Measurements from ENCODE around the gene KLC3.

Gene KLC3

GRCh38 chr19:45380107-45380506 is 39.6 kb downstream of the KLC3 start:
- DNase-seq, result peak; percentile 32

DNA sequence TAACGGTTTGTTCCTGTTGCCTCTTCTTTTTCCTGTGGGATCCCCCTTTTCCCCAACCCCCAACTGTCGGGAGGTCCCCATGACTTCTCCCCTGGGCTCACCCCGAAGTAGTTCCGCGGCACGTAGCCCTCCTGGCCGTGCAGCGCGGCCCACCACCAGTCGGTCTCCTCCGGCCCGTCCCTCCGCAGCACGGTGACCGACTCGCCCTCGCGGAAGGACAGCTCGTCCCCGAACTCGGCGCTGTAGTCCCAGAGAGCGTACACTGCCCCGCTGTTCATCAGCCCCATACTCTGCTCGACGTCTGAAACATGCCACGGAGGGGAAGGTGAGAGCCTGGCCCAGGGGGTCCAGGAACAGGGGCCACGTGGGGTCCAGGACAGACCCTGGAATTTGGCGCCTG is 41.9 kb downstream of the KLC3 start:
- DNase-seq, result no peak

DNA sequence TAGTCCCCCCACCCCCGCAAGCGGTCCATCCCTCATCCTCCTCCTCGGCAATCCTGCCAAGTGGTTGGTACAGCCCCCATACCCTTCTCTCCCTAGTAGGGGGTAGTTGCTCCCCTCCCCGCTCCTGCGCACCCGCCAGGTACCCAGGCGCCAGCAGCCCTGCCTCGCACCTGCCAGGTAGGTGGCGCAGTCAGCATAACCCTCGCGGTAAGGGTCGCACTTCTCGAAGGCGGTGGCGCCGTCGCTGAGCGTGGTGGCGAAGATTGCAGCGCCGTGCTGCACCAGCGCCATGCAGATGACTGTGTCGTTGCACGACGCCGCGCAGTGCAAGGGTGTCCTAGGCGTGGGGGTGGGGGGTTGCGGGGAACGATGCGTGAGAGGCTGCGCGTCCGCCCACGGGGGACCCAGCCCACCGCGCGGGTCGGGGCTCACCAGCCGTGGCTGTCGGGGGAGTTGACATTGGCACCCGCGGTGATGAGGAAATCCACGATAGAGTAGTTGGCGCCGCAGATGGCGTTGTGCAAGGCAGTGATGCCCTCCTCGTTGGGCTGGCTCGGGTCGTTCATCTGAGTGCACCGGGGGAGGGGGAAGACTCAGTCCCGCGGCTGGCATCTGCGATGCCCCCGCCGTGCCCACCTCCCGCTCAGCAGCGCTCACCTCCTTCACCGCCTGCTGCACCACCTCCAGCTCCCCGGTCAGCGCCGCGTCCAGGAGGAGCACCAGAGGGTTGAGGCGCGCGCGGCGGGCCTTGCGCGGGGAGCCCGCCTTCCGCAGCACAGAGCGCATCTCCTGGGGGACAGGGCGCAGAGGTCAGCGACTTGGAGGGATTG is 45.1 kb downstream of the KLC3 start:
- DNase-seq, result no peak

DNA sequence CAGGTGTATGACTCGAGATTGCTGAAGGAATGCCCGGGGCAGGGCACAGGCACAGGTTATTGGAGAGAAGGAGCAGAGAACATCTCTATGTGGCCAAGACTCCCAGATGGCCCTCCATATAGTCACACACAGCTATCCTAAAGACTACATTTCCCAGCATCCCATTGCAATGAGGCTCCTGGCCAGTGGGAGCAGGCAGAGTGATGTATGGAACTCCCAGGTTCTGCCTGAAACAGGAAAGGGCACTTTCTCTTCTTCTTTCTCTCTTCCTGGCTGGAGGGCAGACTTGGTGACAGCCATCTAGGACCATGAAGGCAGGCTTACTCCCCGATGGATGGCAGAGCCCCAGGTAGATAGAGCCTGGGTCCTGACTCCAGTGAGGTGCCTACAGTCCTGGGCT is 50.8 kb downstream of the KLC3 start:
- peak; percentile 69 for DNase-seq

DNA sequence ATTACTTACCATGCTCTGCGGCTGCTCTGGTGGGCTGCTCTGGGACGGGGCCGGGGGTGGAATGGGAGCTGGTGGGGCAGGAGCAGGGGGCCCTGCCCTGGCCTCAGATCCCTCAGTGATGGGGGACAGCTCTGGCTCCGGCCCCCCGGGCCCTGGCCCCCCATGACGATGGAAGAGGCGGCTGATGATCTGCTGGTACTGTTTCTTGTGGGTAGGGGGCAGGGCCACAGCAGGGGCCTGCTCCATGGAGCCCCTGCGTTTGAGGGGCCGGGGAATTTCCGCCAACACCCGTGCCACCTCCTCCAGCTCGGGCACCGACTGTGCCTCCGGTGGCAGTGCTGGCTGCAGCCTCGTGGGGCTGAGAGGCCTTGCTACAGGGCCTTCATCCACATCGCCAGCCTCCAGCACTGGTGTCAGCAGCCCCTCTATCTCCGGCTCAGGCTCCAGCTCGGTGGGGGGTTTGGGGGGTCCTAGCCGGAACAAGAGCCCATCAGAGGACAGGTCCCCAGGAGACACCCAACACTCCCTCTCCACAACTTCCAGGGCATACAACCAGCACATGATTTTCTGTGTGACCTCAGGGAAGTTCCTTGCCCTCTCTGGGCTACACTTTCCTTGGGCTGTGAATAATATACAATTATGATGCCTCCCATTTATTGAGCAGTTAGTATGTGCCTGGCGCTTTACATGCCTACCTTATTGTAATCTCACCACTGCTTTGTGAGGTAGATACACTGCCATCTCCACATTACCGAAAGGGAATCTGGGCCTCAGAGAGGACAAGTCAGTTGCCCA is 51.5 kb downstream of the KLC3 start:
- DNase-seq, result no peak

- DNase-seq, result no peak
Observed at GRCh38 chr19:45395821-45396617, 55.5 kb downstream of the KLC3 start.

DNA sequence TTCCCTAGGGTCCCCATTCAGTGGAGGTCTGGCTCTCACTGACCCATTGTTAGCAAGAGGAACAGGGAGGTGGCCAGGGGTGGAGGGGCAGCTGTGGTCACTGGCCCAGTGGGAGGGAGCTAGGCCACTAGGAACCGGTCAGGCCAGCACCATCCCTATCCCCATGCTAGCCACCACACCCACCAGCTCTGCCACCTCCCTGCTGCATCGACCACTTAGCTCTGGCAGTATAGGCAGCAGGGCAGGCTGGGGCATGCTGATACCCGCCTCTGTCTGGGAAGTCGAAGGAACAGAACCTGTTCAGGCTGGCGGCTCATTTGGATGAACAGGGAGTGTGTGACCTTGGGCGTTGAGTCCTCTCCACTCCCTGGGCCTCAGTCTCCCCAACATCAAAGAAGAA is 59.6 kb downstream of the KLC3 start:
- DNase-seq, result no peak
